ENCODE data around the gene LRRN3. TPM values are rescaled to one million over a fixed set of nuclear protein-coding genes. Genes with fewer than 3 reads are reported as not detected.

Gene LRRN3
- total RNA-seq, 4 donors from 2014 or later, result 0.39 to 1.3 (median 0.61) TPM

DNA sequence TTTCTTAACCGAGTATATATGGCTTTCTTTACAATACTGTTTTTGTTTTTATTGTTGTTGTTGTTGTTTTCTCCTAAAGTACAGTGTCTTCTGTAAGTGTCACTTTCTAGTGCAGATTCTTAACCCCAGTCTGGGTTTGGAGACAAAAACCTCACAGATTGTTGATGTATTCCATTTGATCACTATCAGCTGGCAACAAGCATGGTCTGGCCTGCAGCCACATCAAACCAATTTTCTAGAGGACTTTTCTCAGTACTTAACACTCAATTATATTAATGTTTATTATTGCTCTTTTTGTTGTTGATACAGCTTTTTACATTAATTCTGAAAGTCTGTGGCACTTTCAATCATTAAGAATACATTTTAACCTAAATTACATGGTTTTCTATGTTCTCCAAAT, 17.1 kb downstream of the LRRN3 start:
- Histone ChIP-seq H3K9me3 (no peaks in the 10 kb centered on the region), H3K4me3 (no peak overlapping the region), H3K36me3 (no peaks in the 10 kb centered on the region), H3K27ac (replicated peaks in 1 of 4) (no peak overlapping the region), H3K27me3 (no peaks in the 10 kb centered on the region), H3K4me1 (peaks cover 4 to 13% (median 6%) of the 10 kb centered on the region in 4 donors)
- 73% methylated on average over 1 of the region's 1 CpG for WGBS
- TF ChIP-seq, protein P1, sequence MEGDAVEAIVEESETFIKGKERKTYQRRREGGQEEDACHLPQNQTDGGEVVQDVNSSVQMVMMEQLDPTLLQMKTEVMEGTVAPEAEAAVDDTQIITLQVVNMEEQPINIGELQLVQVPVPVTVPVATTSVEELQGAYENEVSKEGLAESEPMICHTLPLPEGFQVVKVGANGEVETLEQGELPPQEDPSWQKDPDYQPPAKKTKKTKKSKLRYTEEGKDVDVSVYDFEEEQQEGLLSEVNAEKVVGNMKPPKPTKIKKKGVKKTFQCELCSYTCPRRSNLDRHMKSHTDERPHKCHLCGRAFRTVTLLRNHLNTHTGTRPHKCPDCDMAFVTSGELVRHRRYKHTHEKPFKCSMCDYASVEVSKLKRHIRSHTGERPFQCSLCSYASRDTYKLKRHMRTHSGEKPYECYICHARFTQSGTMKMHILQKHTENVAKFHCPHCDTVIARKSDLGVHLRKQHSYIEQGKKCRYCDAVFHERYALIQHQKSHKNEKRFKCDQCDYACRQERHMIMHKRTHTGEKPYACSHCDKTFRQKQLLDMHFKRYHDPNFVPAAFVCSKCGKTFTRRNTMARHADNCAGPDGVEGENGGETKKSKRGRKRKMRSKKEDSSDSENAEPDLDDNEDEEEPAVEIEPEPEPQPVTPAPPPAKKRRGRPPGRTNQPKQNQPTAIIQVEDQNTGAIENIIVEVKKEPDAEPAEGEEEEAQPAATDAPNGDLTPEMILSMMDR (IDR thresholded peaks at IDR 0.05), result no peak
- TF ChIP-seq EP300 (IDR thresholded peaks at IDR 0.05) (no peak), POLR2A (IDR thresholded peaks at IDR 0.05; ENCODE audit: low read depth) (no peak), POLR2AphosphoS5 (IDR thresholded peaks at IDR 0.05) (no peak)
- intact Hi-C loops (cut with DNase I), result no loop called here
- DNase-seq (ENCODE audit: extremely low spot score), result no peak

GRCh38 chr7:111108496-111108895, 17.6 kb downstream of the LRRN3 start:
- Histone ChIP-seq H3K4me1 (peaks cover 4 to 18% (median 6%) of the 10 kb centered on the region in 4 donors), H3K27me3 (no peaks in the 10 kb centered on the region), H3K36me3 (no peaks in the 10 kb centered on the region), H3K9me3 (no peaks in the 10 kb centered on the region), H3K4me3 (no peak overlapping the region), H3K27ac (replicated peaks in 1 of 4) (no peak overlapping the region)
- intact Hi-C loops (cut with DNase I), result no loop called here
- no peak for DNase-seq (ENCODE audit: extremely low spot score)
- 83% methylated on average over 3 of the region's 3 CpGs for WGBS
- TF ChIP-seq POLR2AphosphoS5 (IDR thresholded peaks at IDR 0.05) (no peak), POLR2A (IDR thresholded peaks at IDR 0.05; ENCODE audit: low read depth) (no peak), EP300 (IDR thresholded peaks at IDR 0.05) (no peak)
- TF ChIP-seq, protein P1 (IDR thresholded peaks at IDR 0.05), result no peak

DNA sequence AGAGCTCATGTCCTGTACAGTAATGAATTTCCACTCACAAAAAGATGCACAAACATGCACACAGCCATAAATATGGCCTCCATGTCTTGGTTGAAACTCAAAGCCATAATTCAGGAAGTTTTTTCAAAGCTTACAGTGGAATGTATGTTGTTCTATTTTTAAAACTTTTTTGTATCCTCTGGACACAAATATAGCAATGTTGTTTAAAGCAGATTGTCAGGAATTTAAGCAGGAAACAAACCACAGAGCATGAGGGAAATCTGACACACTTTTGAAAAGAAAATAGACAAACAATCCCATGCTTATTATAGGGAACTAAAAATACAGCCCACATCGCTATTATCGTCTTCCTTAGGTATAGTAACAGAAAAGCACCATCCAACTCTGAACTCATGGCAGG, 21.5 kb downstream of the LRRN3 start:
- no peak for DNase-seq (ENCODE audit: extremely low spot score)
- intact Hi-C loops (cut with DNase I), result no loop called here
- Histone ChIP-seq H3K36me3 (no peaks in the 10 kb centered on the region), H3K4me3 (no peak overlapping the region), H3K9me3 (no peaks in the 10 kb centered on the region), H3K4me1 (peaks cover 4 to 22% (median 6%) of the 10 kb centered on the region in 4 donors), H3K27ac (replicated peaks in 1 of 4) (no peak overlapping the region), H3K27me3 (no peaks in the 10 kb centered on the region)
- TF ChIP-seq POLR2AphosphoS5 (IDR thresholded peaks at IDR 0.05), result no peak
- WGBS, result 92% methylated on average over 2 of the region's 2 CpGs

GRCh38 chr7:111113263-111114017, 22.5 kb downstream of the LRRN3 start:
- Histone ChIP-seq H3K4me3 (no peak overlapping the region), H3K27me3 (no peaks in the 10 kb centered on the region), H3K4me1 (peaks cover 0 to 15% (median 0%) of the 10 kb centered on the region in 4 donors), H3K27ac (replicated peaks in 1 of 4) (no peak overlapping the region), H3K36me3 (no peaks in the 10 kb centered on the region), H3K9me3 (no peaks in the 10 kb centered on the region)
- TF ChIP-seq EP300 (IDR thresholded peaks at IDR 0.05) (no peak), POLR2AphosphoS5 (IDR thresholded peaks at IDR 0.05) (no peak), POLR2A (IDR thresholded peaks at IDR 0.05; ENCODE audit: low read depth) (no peak)
- TF ChIP-seq, protein P1 (IDR thresholded peaks at IDR 0.05), result no peak
- intact Hi-C loops (cut with DNase I), result no loop called here
- 68% methylated on average over 1 of the region's 1 CpG for WGBS
- DNase-seq (ENCODE audit: extremely low spot score), result no peak

DNA sequence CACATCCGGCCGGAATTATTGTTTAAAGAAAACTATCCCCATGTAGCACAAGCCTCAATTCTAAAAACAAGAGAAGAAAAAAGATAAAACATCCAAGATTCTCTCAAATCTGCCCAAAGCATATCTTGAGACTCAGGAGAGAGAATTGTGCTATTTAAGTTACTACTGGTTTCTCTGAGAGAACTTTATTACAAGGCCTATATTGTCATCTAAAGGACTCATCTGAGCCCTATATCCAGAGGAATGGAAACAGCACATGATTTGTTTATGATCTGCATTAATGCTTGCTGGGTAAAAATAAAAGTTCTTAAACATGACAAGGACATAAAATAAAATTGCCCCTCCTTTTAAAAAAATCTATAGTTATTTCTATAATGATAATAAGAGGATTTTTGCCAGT, 25.0 kb downstream of the LRRN3 start:
- Histone ChIP-seq H3K9me3 (no peaks in the 10 kb centered on the region), H3K27ac (replicated peaks in 1 of 4) (no peak overlapping the region), H3K4me1 (peaks cover 0 to 15% (median 0%) of the 10 kb centered on the region in 4 donors), H3K36me3 (no peaks in the 10 kb centered on the region), H3K4me3 (no peak overlapping the region), H3K27me3 (no peaks in the 10 kb centered on the region)
- 96% methylated on average over 2 of the region's 2 CpGs for WGBS
- intact Hi-C loops (cut with DNase I), result no loop called here
- TF ChIP-seq EP300 (IDR thresholded peaks at IDR 0.05), result no peak
- no peak for TF ChIP-seq POLR2A (IDR thresholded peaks at IDR 0.05; ENCODE audit: low read depth)
- TF ChIP-seq POLR2AphosphoS5 (IDR thresholded peaks at IDR 0.05), result no peak
- TF ChIP-seq, protein P1 (IDR thresholded peaks at IDR 0.05), result no peak
- no peak for DNase-seq (ENCODE audit: extremely low spot score)

All from esophagus muscularis mucosa (tissue), 4 donors.